Measurements from ENCODE around the gene DCAF17.
"Not testable (repeated sequence)": the region's sequence is repeated elsewhere in the genome, so short reads cannot be mapped to it uniquely, and the experiment has no call there.

The DCAF17 gene

GRCh38 chr2:171523088-171524017, 89.3 kb downstream of the DCAF17 start:
- Histone ChIP-seq H3K27me3 (ENCODE audit: control insufficient read depth, insufficient read depth, low read length) (peaks cover 9% of the 10 kb centered on the region), H3K4me1 (ENCODE audit: control insufficient read depth, insufficient read depth, low read length) (peaks cover 23% of the 10 kb centered on the region), H3K36me3 (ENCODE audit: control insufficient read depth, insufficient read depth, low read length) (no peaks in the 10 kb centered on the region), H3K9me3 (ENCODE audit: control insufficient read depth, low read length) (no peaks in the 10 kb centered on the region), H3K9ac (ENCODE audit: low read length) (peak overlapping the region; percentile 54), H3K4me3 (ENCODE audit: low read length) (peak overlapping the region; percentile 66)

GRCh38 chr2:171524018-171524401, 90.0 kb downstream of the DCAF17 start:
- Histone ChIP-seq H3K4me1 (ENCODE audit: control insufficient read depth, insufficient read depth, low read length) (peaks cover 23% of the 10 kb centered on the region), H3K4me3 (ENCODE audit: low read length) (no peak overlapping the region), H3K36me3 (ENCODE audit: control insufficient read depth, insufficient read depth, low read length) (no peaks in the 10 kb centered on the region), H3K9me3 (ENCODE audit: control insufficient read depth, low read length) (no peaks in the 10 kb centered on the region), H3K27me3 (ENCODE audit: control insufficient read depth, insufficient read depth, low read length) (peaks cover 9% of the 10 kb centered on the region), H3K9ac (ENCODE audit: low read length) (peak overlapping the region; percentile 54)

GRCh38 chr2:171529914-171530313, 95.9 kb downstream of the DCAF17 start:
- Histone ChIP-seq H3K27me3 (ENCODE audit: control insufficient read depth, insufficient read depth, low read length) (no peaks in the 10 kb centered on the region), H3K9ac (ENCODE audit: low read length) (no peak overlapping the region), H3K4me3 (ENCODE audit: low read length) (no peak overlapping the region), H3K9me3 (ENCODE audit: control insufficient read depth, low read length) (no peaks in the 10 kb centered on the region), H3K36me3 (ENCODE audit: control insufficient read depth, insufficient read depth, low read length) (no peaks in the 10 kb centered on the region), H3K4me1 (ENCODE audit: control insufficient read depth, insufficient read depth, low read length) (no peaks in the 10 kb centered on the region)

GRCh38 chr2:171530378-171530777, 96.4 kb downstream of the DCAF17 start:
- Histone ChIP-seq H3K9ac (ENCODE audit: low read length) (no peak overlapping the region), H3K9me3 (ENCODE audit: control insufficient read depth, low read length) (no peaks in the 10 kb centered on the region), H3K36me3 (ENCODE audit: control insufficient read depth, insufficient read depth, low read length) (no peaks in the 10 kb centered on the region), H3K27me3 (ENCODE audit: control insufficient read depth, insufficient read depth, low read length) (no peaks in the 10 kb centered on the region), H3K4me1 (ENCODE audit: control insufficient read depth, insufficient read depth, low read length) (no peaks in the 10 kb centered on the region), H3K4me3 (ENCODE audit: low read length) (no peak overlapping the region)

- not testable (repeated sequence) for H3K4me1 ChIP-seq (ENCODE audit: control insufficient read depth, insufficient read depth, low read length); H3K4me3 ChIP-seq (ENCODE audit: low read length)
Observed at GRCh38 chr2:171530859-171531258, 96.8 kb downstream of the DCAF17 start.

GRCh38 chr2:171531291-171531690, 97.3 kb downstream of the DCAF17 start:
- Histone ChIP-seq H3K9ac (ENCODE audit: low read length) (no peak overlapping the region), H3K4me1 (ENCODE audit: control insufficient read depth, insufficient read depth, low read length) (no peaks in the 10 kb centered on the region), H3K27me3 (ENCODE audit: control insufficient read depth, insufficient read depth, low read length) (no peaks in the 10 kb centered on the region), H3K9me3 (ENCODE audit: control insufficient read depth, low read length) (no peaks in the 10 kb centered on the region), H3K4me3 (ENCODE audit: low read length) (no peak overlapping the region), H3K36me3 (ENCODE audit: control insufficient read depth, insufficient read depth, low read length) (no peaks in the 10 kb centered on the region)

More at GRCh38 chr2:171530859-171531258, 96.8 kb downstream of the DCAF17 start:
- not testable (repeated sequence) for H3K9ac ChIP-seq (ENCODE audit: low read length); H3K9me3 ChIP-seq (ENCODE audit: control insufficient read depth, low read length); H3K27me3 ChIP-seq (ENCODE audit: control insufficient read depth, insufficient read depth, low read length); H3K36me3 ChIP-seq (ENCODE audit: control insufficient read depth, insufficient read depth, low read length)

GRCh38 chr2:171531836-171532450, 97.9 kb downstream of the DCAF17 start:
- Histone ChIP-seq H3K9me3 (ENCODE audit: control insufficient read depth, low read length) (no peaks in the 10 kb centered on the region), H3K36me3 (ENCODE audit: control insufficient read depth, insufficient read depth, low read length) (no peaks in the 10 kb centered on the region), H3K27me3 (ENCODE audit: control insufficient read depth, insufficient read depth, low read length) (no peaks in the 10 kb centered on the region), H3K4me3 (ENCODE audit: low read length) (no peak overlapping the region), H3K4me1 (ENCODE audit: control insufficient read depth, insufficient read depth, low read length) (no peaks in the 10 kb centered on the region), H3K9ac (ENCODE audit: low read length) (no peak overlapping the region)

- Histone ChIP-seq H3K4me3 (ENCODE audit: low read length) (no peak overlapping the region), H3K36me3 (ENCODE audit: control insufficient read depth, insufficient read depth, low read length) (no peaks in the 10 kb centered on the region), H3K9me3 (ENCODE audit: control insufficient read depth, low read length) (no peaks in the 10 kb centered on the region), H3K27me3 (ENCODE audit: control insufficient read depth, insufficient read depth, low read length) (no peaks in the 10 kb centered on the region), H3K4me1 (ENCODE audit: control insufficient read depth, insufficient read depth, low read length) (no peaks in the 10 kb centered on the region), H3K9ac (ENCODE audit: low read length) (no peak overlapping the region)
Observed at GRCh38 chr2:171533331-171533730, 99.3 kb downstream of the DCAF17 start.

Data from mucosa of stomach (tissue), 1 donor.